ENCODE data around the gene CAMTA1. TPM values are rescaled to one million over a fixed set of nuclear protein-coding genes. Genes with fewer than 3 reads are reported as not detected.

The CAMTA1 gene
- total RNA-seq, 1 donor from 2014 or later, result 43.1 TPM

DNA sequence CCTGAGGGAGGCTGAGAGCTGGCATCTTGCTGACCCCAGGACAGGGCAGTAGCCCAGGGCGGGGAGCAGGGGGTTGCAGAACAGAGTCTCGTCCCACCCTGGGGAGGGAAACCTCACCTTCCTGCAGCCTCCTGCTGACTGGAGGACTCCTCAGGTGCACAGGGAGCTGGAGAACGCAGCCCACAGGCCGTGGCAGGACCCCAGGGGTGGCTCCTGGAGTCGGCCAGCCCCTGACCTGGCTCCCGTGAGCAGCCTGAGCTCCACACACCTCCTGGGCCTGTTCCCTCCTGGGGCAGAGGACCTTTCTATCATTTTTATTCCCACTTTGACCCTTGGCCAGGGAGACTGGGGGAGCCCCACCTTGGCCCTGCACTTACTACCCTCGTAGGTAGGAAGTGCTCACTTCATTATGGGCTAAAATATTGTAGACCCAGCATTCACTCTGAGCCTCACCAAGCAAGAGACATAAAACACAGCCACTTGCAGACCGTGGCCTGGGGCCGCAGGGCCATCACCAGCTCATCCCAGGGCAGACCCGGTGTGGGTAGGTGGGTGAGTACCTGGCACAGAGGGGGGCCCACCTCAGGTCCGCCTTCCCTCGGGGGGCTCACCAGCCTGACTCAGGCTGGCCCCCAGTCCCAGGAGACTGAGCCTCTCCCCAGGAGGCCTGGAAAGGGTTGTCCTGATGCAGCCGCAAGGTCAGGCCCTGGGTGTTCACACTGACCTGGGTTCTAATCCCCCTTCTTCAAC lies 698.6 kb downstream of the CAMTA1 start:
- intact Hi-C loops (cut with micrococcal nuclease), result no loop called here

DNA sequence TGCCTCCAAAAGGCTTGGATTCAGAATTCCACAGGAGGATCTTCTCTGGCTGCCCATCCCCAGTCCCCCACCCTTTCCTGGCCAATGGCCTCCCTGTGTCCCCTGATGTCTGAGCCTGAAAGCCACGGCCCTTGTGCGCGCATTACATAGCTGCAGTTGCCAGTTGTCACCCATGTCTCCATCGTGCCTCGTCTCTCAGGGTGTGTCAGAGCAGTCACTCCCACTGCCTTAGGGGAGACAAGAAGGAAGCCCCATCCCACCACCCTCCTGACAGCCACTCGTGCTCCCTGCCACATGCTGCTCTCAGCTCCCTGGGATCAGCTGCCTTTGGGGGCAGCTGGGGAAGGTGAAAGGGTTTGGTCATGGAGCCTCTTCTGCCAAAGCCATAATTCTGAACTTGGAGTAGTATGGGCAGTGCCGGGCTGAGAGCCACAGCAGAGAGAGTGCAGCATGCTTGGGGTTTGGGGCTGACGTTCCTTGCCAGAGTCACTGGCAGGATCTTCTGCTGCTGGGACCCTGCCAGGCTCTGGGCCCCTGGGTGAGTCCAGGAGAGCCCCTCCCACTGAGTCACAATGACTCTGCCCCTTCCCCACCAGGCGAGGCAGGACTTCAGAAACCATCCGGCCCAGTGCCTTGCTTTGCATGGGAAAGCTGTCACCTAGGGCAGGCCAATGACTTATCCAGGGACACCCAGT lies 700.0 kb downstream of the CAMTA1 start:
- intact Hi-C loops (cut with micrococcal nuclease), result no loop called here

DNA sequence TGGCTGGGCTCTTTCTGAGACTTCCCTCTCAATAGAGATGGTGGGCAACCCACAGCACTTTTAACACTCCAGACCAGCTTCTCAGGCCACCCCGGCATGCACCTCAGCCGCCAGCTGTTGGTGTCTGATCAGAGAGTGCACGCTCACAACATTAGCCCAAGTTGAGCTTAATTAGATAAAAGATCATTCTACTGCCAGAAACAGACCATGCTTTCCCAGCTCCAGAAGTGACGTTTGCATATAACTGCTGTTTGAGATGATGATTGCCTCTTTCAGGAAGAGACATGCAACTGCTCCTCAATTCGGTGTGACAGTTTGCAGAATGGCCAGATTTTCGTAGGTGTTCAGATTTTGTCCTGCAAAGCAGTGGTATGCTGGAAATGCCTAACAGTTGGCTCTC lies 700.6 kb downstream of the CAMTA1 start:
- intact Hi-C loops (cut with micrococcal nuclease), result no loop called here

DNA sequence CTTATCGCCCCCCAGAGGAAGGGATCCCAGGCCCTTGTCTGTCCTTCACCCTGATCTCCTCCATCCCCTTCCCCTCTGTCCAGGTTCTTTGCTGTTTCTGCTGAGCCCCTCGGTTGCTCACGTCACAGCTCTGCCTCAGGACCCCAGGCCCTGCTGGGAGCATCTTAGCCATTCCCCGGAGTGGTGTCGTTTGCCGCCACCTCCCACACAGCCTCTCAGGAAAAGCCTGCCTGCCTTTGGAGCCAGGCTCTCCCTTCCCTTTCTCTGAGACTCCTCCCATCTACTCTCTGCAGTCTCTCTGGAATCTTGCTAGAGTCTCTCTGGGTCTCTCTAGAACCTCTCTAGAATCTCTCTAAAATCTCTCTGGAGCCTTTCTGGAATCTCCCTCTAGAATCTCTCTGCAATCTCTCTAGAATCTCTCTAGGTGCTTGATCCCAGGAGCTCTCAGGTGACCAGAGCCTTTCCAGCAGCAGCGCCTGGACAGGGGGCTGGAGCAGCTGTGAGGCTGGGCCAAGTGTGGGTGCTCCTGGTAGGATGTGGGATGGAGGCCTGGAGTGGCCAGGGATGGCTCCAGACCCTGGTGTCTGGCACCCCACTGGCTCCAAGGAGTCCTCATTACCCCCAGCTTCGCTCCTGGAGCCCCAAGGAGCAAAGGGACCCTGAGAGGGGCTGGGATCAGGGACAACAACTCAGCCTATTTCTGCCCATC lies 702.7 kb downstream of the CAMTA1 start:
- intact Hi-C loops (cut with micrococcal nuclease), result no loop called here

DNA sequence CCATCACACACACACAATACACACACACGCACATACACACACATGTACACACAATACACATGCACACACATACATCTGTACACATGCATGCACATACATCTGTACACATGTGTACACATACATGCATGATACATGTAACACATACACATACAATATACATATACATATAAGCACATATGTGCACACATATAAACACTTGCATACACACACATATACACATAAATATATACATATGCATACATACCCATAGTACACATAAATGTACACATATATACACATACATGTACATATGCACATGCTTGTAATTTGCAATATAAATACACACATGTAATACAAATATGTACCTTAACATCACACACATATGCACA lies 703.2 kb downstream of the CAMTA1 start:
- intact Hi-C loops (cut with micrococcal nuclease), result no loop called here

DNA sequence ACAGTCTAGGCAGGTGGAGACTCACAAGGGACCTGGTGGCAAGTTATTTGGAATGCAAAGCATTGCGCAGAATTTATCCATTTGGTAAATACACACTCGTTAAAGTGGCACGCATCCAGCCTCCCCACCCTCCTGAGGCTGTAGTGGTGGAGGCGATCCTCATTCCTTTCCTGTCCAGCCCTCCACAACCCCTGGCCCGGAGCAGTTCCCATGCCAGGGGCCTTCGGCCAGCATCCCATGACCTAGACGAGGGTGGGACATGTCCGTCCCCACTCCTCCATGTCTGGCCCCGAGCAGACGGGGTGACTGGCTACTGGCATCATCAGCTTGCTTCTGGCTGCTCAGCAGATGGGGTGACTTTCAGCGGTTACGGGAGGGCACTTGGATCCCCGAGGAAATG lies 704.3 kb downstream of the CAMTA1 start:
- intact Hi-C loops (cut with micrococcal nuclease), result no loop called here

DNA sequence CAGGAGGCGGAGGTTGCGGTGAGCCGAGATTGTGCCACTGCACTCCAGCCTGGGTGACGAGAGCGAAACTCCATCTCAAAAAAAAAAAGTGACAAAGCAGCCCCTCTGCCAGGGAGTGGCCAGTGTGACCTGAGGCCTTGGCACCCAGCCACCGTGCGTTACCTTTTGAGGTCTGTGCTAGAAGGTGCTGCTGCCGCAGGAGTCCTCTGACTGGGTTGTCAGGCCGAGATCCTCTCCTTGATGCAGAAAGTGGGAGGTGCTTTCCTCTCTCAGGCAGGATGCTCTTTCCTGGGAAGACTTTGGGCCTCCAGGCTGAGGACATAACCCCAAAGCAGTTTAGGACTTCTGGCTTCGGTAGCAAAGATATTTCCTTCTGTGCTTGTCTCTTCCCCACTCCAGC lies 705.3 kb downstream of the CAMTA1 start:
- intact Hi-C loops (cut with micrococcal nuclease), result no loop called here

DNA sequence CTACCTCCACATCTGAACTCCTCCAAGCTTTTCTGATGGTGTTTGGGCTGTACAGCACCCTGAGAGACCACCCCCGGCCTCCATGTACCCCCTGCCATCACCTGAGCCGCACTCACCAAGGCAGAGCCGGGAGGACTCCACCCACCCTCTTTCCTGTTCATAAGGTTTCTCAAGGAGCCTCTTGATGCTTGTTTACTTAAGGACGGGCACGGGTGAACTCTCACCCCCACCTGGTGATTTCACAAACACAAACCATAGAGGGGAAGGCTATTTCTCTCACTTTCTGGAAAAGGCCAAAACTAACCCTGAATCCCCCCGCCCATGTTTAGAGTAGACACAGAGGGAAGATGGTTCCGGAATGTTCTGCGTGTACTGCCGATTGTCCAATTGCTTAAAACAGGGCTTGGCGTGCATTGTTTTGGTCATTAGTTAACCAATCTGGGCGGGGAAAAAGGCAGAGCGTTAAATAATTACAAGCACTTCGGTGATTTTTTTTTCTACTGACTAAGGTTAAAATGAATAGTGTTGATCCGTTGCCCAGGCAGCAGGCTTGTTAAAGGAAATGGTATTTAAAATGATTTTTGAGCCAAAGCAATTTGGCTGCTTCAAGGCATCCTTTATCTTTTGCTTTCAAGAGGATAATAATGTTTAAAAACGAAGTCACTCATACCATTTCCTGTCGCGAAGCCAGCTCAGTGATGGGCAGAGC lies 706.0 kb downstream of the CAMTA1 start:
- intact Hi-C loops (cut with micrococcal nuclease), result no loop called here

DNA sequence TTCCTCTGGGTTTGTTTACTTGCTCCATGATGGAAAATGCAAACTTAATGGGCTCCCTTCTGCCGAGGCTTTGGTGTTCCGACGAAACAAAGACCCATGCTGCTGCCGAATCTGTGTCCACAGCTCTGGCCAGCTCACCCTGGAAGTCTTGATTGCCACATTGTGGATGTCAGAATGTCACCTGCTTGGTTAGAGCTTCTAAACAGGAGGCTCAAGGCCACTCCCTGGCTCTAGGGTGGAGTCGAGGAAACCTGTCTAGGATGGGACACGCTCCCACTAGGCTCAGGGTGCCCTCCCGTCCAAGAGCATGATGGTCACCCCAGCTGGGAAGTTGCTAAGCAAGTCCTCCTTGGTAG lies 706.5 kb downstream of the CAMTA1 start:
- intact Hi-C loops (cut with micrococcal nuclease), result no loop called here

DNA sequence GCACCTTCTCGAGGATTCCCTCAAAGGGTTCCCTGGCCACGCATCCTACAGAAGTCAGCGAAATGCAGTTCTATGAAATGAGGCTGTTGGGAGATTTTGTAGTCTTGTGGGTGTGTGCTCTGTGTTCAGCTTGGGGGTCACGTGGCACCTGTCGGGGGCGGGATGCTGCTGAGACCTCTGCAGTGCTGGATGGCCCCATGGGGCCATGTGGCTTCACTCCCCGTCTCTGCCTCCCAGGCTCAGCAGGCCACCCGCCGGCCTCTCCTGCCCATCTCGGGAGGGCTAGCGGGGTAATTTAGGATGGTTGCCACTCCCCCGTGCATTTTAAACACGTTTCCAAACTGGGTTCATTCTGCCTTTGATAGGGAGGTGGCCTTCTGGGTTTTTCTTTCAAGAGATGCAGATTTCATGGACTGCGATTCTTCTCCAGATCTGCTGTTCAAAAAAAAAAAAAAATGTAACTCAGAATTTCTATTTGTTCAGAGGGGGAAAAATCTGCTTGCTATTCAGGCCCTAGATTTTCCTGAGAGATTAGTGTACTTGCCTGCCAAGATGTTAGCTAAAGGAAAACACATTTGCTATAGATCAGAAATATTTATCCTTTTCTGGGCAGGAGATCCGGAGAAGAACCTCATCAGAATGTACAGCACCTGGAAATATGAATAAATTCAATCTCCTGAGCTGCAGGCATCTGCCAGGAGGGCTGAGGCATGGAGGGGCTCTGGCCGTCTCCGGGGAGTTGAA lies 708.6 kb downstream of the CAMTA1 start:
- intact Hi-C loops (cut with micrococcal nuclease), result no loop called here

DNA sequence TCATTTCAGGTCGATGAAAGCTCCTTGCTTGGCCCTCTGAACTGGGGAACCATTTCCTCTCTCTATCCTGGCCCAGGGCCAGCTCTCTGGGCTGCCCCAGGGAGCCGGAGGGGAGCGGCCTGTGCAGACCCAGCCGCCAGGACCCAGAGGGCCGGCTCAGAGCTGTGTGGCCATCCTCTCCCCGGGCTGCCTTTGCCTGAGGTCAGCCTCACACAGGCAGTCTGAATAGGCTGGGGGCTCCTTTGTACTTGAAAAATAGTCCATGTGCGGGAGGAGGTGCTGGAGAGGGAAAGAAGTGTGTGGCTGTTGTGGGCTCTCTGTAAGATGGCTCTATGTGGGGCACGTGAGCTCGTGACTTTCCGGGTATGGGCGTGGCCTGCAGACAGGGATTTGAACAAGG lies 710.7 kb downstream of the CAMTA1 start:
- intact Hi-C loops (cut with micrococcal nuclease), result no loop called here

DNA sequence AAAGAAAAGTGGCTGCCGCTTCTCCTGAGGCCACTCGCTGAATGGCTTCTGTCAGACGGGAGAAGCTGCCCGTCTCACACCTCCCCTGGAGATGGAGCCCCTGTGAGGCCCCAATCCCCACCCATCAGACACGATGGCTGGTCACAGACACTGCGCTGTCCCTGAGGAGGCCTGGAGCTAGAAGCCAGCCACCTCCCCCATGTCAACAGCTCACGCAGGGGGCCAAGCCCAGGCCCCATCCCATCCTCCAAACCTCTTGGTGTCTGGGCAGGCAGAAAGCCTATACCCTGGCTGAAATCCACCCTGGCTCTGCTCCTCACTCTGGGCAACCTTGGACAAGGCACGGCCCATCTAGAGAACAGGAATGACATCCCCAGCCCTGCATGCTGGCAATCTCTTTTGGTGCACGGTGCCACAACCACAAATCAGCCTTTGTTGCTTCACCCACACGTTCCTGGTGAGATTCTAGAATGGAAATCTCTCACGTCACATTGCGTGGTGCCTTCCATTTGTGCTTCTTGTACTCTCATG lies 711.9 kb downstream of the CAMTA1 start:
- intact Hi-C loops (cut with micrococcal nuclease), result no loop called here

DNA sequence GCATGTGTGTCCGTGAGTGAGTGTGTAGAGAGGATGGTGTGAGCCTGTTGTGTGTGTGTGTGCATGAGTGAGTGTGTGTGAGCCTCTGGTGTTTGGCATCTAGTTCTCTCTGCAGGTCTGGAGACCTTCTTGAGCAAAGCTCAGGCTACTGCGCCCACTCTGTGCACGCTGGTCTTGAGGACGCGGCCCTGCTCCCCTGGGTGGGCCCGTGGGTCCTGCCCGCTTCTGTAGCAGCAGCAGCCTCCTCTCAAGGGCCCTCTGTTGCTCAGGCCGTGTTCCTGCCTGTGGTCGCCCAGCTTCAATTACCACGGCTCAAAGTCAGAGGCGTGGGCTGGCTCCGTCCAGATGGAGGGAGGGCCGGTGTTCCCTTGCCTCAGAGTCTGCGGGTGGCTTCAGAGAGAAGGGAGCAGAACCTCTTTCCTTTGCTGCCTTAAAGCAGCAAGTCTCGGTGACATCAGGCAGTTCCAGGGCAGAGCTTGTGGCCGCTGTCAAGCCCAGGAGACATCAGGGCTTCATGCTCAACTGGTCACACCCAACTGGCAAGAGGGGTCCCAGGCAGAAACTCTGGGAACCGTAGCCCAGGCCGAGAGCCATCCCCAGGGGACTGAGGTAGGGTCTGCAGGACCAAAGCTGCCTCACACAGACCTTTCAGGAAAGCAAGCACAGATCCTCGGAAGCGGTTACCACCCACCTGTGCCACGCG lies 715.3 kb downstream of the CAMTA1 start:
- intact Hi-C loops (cut with micrococcal nuclease), result no loop called here

DNA sequence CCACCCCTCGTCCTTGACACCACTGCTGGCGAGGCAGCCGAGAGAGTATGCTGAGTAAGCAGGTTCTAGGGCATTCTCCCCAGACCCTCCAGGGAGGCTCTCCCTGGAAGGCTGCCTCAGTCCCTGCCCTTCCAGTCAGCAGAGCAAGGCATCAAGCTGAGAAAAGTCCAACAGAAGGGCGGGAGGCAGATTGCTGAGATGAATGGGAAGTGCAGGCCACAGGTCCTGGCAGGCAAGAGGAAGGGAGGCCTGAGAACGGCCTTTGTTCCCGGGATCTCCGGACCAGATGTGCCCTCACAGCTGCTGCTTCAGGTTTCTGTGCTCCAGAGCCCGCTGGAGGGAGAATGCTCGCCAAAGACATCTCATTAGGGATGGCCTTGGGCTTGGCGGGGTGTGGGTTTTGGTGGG lies 715.8 kb downstream of the CAMTA1 start:
- intact Hi-C loops (cut with micrococcal nuclease), result no loop called here

DNA sequence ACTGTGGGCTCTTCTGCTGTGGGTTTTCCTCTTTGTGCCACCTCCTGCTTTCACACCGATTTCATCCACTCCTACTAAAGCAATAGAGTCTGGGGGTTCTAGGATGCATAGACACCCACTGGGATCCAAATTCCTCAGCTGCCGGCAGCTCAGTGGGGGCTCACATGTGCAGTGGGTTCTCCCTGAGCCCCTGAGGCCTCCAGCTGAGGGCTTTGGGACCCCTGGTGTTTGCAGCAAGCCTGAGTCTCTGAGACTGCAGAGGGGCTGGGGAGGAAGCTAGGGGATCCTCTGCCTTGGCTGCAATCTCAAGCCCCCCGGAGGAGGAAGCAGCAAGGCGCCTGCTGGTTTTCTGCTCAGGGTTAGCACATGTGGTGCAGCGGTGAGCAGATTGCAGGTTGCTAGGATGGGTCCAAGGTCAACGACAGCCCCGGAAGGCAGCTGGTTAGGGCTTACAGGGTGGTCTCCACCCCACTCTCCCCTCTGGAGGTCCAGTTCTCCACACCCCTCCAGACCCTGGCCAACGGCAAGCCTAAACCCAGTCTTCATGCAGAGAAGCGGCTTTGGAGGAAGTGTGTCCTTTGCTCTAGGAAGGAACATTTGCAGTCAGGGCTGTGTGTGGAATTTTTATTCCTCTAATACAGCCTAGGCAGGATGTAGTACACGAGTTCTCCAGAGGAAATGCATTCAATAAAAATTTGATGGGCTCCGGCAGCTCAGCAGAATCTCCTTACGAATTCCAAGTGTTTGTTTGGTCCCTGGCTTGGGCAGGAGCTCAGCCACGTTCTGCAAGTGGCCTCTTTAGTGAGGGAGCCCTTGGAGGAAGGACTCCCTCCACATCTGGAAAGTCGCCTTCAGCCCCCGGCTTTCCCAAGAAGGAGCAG lies 716.7 kb downstream of the CAMTA1 start:
- intact Hi-C loops (cut with micrococcal nuclease), result no loop called here

DNA sequence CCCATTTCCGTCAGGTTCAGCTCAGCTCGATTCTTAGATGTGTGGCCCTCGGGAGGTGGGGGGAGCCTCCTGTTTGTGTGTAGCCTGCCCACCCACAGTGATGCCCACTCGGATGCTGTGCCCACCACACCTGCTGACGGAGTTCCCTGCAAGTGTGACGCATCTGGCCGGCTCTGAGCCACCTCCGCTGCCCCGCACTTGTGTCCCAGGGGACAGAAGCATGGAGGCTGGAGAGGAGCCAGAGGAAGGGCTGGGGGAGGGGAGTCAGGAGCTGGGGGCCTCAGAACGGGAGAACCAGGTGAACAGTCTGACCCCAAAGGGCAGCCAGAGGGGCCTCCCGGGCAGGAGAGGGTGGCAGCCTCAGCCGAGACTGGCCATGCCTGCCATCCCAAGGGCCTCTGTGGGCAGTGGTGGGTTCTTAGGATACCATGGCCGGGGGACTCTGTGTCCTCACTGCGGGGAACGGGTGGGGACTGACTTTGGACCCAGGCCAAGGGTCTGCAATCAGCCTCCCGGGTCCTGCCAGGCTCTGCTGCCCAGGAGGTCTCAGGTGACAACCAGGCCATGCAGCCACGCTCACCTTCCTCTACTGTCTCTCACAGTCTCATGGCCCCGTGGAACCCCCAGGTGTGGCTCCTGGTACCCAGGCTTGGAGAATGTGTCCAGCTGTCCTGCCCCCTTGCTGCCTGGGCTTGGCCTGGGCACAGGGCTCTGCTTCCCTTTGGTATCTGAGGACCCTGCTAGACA lies 718.6 kb downstream of the CAMTA1 start:
- intact Hi-C loops (cut with micrococcal nuclease), result no loop called here

DNA sequence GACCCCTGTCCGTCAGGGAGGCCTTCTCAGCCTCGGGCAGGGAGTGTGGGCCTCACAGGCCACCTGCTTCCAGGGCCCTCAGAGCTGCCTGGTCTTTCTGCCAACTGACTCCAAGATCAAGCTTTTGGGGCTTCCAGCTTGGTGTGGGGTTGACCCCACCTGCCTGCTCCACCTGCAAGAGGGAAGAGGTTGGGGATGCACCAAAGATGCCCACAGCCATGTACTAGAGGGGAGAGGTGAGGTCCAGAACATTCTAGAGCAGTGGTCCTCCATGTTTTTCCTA lies 719.1 kb downstream of the CAMTA1 start:
- intact Hi-C loops (cut with micrococcal nuclease), result no loop called here

DNA sequence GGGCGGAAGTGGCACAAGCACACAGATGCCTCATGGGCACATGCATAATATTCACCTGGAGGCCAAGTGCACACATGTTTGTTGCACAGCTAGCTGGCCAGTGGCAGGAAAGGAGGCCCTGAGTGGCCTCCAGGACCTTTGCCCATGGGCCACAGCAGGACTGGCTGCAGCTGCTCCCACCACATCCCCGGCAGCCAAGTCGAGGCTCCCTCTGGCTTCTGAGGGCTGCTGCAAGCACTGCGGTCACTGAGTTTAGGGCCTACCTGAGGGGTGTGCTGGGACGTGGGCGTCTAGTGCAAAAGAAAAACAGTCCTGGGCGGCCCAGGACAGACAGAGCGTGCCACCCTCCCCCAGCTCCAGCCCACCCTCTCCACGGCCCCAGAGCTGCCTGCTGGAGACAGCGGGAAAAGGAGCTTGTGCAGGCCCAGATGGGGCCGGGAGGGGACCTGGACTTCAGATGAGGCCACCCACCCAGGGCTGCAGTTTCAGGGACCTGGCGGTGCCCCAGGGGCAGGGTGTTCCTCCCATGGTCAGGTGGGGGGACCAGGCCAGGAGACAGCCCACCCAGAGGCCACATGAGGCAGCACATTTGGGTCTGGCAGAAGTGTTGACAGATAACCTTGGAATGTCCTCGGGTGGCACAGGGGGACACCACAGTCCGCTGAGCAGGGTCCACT lies 720.0 kb downstream of the CAMTA1 start:
- intact Hi-C loops (cut with micrococcal nuclease), result no loop called here
